ENCODE measurements around the gene PLEKHA7. TPM values are rescaled to one million over a fixed set of nuclear protein-coding genes. Genes with fewer than 3 reads are reported as not detected.

Gene PLEKHA7
- polyA plus RNA-seq, 1 of the 3 experiments (the other 2 are of a cell fraction) = 0.12 TPM

DNA sequence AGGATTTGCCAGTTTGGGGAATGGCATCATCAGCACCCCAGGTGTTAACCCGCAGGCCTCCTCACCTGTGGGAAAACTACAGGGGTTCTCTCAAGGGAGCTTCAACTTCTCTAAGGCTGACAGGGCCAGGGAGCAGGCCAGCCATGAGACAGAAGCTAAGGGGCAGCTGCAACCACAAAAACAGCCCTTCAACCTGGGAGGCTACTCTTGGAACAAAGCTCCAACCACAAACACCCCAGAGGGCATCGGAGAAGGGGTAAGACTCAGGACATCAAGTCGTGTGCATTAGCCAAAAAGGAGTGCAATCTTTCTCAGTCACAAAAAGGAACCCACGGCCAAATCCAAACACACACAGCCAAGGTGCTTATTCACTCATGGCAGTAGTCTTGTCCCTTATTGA, 103.0 kb downstream of the PLEKHA7 start:
- Histone ChIP-seq H3K36me3 (replicated peaks in 1 of 2; ENCODE audit: control insufficient read depth in 1 of 2, insufficient read depth in 2 of 2, low read length in 1 of 2) (no peaks in the 10 kb centered on the region), H3K4me2 (no peak overlapping the region), H3K27ac (ENCODE audit: low read depth in 2 of 2, low read length in 1 of 2) (no peak overlapping the region), H3K4me3 (ENCODE audit: low read depth in 2 of 2, low read length in 1 of 2) (no peak overlapping the region), H3K9me2 (no peaks in the 10 kb centered on the region), H3K9me3 (no peaks in the 10 kb centered on the region), H4K20me1 (ENCODE audit: insufficient read depth) (no peaks in the 10 kb centered on the region), H3K9ac (no peak overlapping the region), H3K79me2 (ENCODE audit: insufficient read depth) (no peaks in the 10 kb centered on the region), H2AFZ (ENCODE audit: low read depth) (no peak overlapping the region), H3K27me3 (ENCODE audit: insufficient read depth) (peaks cover 5% of the 10 kb centered on the region; the same call in 1 of the 2 replicates), H3K4me1 (ENCODE audit: control insufficient read depth in 1 of 2, insufficient read depth in 2 of 2, low read depth in 1 of 2, low read length in 1 of 2) (0 out of 4 replicates have a peak, but pooled peaks cover 0 to 2% of the 10 kb centered on the region in 2 experiments), H3F3A (replicated peaks; ENCODE audit: insufficient read depth) (no peaks in the 10 kb centered on the region)
- WGBS (ENCODE audit: low lambda C conversion rate) = 44% methylated on average over 4 of the region's 4 CpGs
- no peak for TF ChIP-seq TCF12 (IDR thresholded peaks at IDR 0.05)
- ChIA-PET CTCF (interaction anchor here (1.5 to 4.3 kb wide), 2 partner anchors 10 to 91 kb away, joined by 5 to 14 read pairs; no protein-coding TSS in a partner anchor), POLR2A (interaction anchor here (1.4 kb wide), 1 partner anchor 11 kb away, joined by 4 read pairs; no protein-coding TSS in a partner anchor)
- DNase-seq = no peak

DNA sequence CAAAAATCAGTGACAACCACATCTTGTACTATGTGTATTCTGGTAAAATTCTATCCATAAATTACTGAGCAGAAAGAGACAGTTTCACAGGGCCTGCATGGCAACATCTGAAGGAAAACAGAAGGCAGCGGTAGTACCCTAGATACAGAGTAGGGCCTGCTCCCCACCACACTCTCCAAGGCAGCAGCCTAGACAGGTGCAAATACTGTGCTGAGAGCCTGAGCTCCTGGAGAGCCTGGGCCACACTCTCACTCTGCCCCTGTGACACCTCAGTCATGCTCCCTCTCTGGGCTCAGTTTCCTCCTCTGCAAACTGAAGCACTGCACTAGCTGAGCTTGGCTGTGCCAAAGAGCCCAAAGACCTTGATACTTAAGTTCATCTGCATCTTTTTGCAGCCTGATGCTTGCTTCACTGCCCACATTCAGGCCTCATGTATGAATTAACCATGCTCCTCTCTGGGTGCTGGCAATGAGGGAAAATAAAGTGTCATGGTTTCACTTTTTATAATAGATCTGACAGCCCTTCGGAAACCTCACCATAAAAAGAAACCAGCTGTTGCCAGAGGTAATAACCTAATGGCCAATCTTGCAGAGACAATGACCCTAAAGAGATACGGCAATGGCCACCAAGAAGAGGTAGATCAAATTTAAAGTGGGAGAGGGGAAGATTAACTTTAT, 104.7 kb downstream of the PLEKHA7 start:
- no peak overlapping the region for H3K9ac ChIP-seq
- 0 out of 4 replicates have a peak, but pooled peaks cover 0 to 2% of the 10 kb centered on the region in 2 experiments for H3K4me1 ChIP-seq (ENCODE audit: control insufficient read depth in 1 of 2, insufficient read depth in 2 of 2, low read depth in 1 of 2, low read length in 1 of 2)
- ChIA-PET POLR2A (interaction anchor here (0.6 kb wide), 1 partner anchor 12 kb away, joined by 3 read pairs; no protein-coding TSS in a partner anchor), CTCF (interaction anchor here (1.2 kb wide), 1 partner anchor 13 kb away, joined by 3 read pairs; no protein-coding TSS in a partner anchor)
- no peak for DNase-seq
- H3K9me3 ChIP-seq = no peaks in the 10 kb centered on the region
- no peaks in the 10 kb centered on the region for H4K20me1 ChIP-seq (ENCODE audit: insufficient read depth)
- H2AFZ ChIP-seq (ENCODE audit: low read depth) = no peak overlapping the region
- WGBS (ENCODE audit: low lambda C conversion rate) = 78% methylated on average over 3 of the region's 3 CpGs
- H3K27me3 ChIP-seq (ENCODE audit: insufficient read depth) = peaks cover 5% of the 10 kb centered on the region; the same call in 1 of the 2 replicates
- H3F3A ChIP-seq (replicated peaks; ENCODE audit: insufficient read depth) = no peaks in the 10 kb centered on the region
- no peaks in the 10 kb centered on the region for H3K79me2 ChIP-seq (ENCODE audit: insufficient read depth)
- TF ChIP-seq, protein P1, sequence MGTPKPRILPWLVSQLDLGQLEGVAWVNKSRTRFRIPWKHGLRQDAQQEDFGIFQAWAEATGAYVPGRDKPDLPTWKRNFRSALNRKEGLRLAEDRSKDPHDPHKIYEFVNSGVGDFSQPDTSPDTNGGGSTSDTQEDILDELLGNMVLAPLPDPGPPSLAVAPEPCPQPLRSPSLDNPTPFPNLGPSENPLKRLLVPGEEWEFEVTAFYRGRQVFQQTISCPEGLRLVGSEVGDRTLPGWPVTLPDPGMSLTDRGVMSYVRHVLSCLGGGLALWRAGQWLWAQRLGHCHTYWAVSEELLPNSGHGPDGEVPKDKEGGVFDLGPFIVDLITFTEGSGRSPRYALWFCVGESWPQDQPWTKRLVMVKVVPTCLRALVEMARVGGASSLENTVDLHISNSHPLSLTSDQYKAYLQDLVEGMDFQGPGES (IDR thresholded peaks at IDR 0.05; ENCODE audit: low read depth, low read length) = no peak
- TF ChIP-seq RAD21 (IDR thresholded peaks at IDR 0.05; ENCODE audit: low read length) (no peak), RFX5 (IDR thresholded peaks at IDR 0.05; ENCODE audit: low read length) (no peak), MXI1 (IDR thresholded peaks at IDR 0.05; ENCODE audit: low read depth, low read length) (no peak), JUND (IDR thresholded peaks at IDR 0.05) (no peak), TEAD4 (IDR thresholded peaks at IDR 0.05; ENCODE audit: borderline replicate concordance, insufficient read depth) (no peak), NRF1 (IDR thresholded peaks at IDR 0.05; ENCODE audit: low read depth, low read length) (no peak), EZH2phosphoT487 (IDR thresholded peaks at IDR 0.05; ENCODE audit: borderline replicate concordance, low read depth) (no peak), MEF2A (IDR thresholded peaks at IDR 0.05; ENCODE audit: borderline replicate concordance, low read depth) (no peak), SMC3 (IDR thresholded peaks at IDR 0.05; ENCODE audit: low read depth, low read length) (no peak)
- TF ChIP-seq, protein P2, sequence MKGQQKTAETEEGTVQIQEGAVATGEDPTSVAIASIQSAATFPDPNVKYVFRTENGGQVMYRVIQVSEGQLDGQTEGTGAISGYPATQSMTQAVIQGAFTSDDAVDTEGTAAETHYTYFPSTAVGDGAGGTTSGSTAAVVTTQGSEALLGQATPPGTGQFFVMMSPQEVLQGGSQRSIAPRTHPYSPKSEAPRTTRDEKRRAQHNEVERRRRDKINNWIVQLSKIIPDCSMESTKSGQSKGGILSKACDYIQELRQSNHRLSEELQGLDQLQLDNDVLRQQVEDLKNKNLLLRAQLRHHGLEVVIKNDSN (IDR thresholded peaks at IDR 0.05; ENCODE audit: borderline replicate concordance, low read depth) = no peak
- TF ChIP-seq, protein P3, sequence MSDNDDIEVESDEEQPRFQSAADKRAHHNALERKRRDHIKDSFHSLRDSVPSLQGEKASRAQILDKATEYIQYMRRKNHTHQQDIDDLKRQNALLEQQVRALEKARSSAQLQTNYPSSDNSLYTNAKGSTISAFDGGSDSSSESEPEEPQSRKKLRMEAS (IDR thresholded peaks at IDR 0.05; ENCODE audit: low read depth) = no peak
- H3K36me3 ChIP-seq (replicated peaks in 1 of 2; ENCODE audit: control insufficient read depth in 1 of 2, insufficient read depth in 2 of 2, low read length in 1 of 2) = no peaks in the 10 kb centered on the region
- H3K9me2 ChIP-seq = no peaks in the 10 kb centered on the region
- H3K4me3 ChIP-seq (ENCODE audit: low read depth in 2 of 2, low read length in 1 of 2) = no peak overlapping the region
- H3K4me2 ChIP-seq = no peak overlapping the region
- H3K27ac ChIP-seq (ENCODE audit: low read depth in 2 of 2, low read length in 1 of 2) = no peak overlapping the region
